ENCODE data around the gene HHIPL2.
"Not testable (repeated sequence)": the region's sequence is repeated elsewhere in the genome, so short reads cannot be mapped to it uniquely, and the experiment has no call there.

Gene HHIPL2

GRCh38 chr1:222539951-222540597 lies 7.8 kb downstream of the HHIPL2 start:
- DNase-seq = no peak

- DNase-seq = no peak
These were observed 12.4 kb downstream of the HHIPL2 start for GRCh38 chr1:222535455-222535854.

DNA sequence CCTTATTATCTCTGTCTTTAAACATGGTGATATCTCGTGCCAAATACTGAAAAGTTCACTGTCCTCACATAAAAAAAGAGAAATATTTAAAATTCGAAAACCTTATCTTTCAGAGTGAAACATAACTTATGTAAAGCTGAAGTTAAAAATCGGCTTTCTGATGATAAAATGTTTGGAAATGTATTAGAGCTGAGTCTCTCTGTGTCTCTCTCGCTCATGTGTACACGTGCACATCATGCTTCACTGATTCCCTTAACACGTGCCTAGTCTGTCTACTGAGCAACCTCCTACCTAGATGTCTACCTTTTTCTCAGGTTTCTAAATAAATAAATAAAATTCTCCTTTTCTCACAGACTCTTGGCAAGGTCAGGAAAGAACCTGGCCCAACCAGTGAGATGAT lies 17.1 kb downstream of the HHIPL2 start:
- no peak for DNase-seq

- DNase-seq = no peak
These were observed 18.0 kb downstream of the HHIPL2 start for GRCh38 chr1:222529916-222530315.

DNA sequence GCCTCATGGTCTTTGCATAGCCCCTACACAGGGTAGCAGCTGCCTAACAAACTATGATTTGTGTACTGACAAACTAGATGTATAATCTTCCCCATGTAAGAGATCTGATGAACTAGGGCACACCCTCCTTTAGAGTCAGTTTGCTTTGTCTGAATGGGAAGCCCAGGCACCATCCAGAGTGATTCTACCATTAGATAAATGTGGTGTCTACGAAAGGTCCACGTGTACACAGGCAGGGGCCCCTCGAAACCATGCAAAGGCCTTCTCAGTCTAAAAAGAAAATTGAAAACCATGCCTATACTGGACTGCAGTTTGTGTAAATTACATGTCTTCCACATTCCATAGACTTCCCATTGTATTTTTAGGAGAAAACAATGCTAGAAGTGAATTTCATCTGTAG lies 18.7 kb downstream of the HHIPL2 start:
- DNase-seq = no peak

DNA sequence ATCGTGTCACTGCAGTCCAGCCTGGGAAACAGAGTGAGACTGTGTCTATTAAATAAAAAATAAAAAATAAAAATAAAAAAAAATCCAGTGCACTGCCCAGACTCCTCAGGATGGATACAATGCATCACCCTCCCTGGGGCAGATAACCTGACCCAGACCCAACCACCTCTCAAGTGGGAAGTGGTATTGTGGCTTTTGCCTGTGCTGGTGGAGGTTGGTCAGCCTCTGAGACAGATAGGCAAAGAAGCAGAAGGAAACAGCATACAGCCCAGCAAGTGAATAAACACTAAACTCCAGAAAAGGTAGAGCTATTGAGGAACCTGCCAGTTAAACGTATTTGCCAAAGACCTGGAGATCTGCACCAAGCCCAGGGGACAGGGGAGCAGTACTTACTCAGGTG lies 22.0 kb downstream of the HHIPL2 start:
- DNase-seq = no peak

DNA sequence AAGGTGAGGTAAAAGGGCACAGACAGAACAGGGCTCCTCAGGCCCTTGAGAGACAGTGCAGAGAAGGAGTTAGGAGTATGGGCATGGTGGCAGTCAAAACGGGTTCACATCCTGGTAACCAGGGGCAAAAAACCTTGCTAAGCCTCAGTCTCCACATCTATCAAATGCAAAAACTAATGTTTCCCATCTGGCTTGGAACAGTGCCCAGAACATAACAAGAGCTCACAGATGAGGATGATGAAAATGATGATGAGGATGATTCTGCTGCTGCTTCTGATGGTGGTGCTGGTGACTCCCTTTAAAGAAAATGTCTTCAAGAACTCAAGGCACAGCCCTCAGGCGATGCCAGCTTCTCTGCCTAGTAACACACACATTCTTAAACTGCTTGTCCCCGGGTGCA lies 24.1 kb downstream of the HHIPL2 start:
- DNase-seq = no peak

- no peak for DNase-seq
These were observed 25.6 kb downstream of the HHIPL2 start for GRCh38 chr1:222522105-222522915.

- no peak for DNase-seq
These were observed 26.4 kb downstream of the HHIPL2 start for GRCh38 chr1:222521299-222522104.

GRCh38 chr1:222489496-222489895 lies 58.4 kb downstream of the HHIPL2 start:
- DNase-seq = not testable (repeated sequence)

DNA sequence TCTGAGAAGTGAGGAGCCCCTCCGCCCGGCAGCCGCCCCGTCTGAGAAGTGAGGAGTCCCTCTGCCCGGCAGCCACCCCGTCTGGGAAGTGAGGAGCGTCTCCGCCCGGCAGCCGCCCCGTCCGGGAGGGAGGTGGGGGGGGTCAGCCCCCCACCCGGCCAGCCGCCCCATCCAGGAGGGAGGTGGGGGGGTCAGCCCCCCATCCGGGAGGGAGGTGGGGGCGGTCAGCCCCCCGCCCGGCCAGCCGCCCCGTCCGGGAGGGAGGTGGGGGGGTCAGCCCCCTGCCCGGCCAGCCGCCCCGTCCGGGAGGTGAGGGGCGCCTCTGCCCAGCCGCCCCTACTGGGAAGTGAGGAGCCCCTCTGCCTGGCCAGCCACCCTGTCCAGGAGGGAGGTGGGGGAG lies 60.1 kb downstream of the HHIPL2 start:
- DNase-seq = not testable (repeated sequence)

DNA sequence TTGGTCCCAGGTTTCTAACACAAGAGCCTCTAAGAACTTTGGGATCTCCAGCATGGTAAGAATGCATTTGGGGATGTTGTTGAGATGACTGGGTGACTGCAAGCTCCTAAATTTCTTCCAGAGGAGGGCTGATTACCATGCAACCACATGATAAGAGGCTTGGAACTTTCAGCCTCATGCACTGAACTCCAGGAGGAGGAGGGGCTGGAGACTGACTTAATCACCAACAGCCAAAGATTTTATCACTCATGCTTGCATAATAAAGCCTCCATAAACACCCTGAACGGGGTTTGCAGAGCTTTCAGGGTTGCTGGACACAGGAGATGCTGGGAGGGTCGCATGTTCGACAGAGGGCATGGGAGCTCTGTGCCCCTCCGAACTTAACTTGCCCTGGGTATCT lies 63.9 kb downstream of the HHIPL2 start:
- not testable (repeated sequence) for DNase-seq

- not testable (repeated sequence) for DNase-seq
These were observed 68.3 kb downstream of the HHIPL2 start for GRCh38 chr1:222479567-222479966.

DNA sequence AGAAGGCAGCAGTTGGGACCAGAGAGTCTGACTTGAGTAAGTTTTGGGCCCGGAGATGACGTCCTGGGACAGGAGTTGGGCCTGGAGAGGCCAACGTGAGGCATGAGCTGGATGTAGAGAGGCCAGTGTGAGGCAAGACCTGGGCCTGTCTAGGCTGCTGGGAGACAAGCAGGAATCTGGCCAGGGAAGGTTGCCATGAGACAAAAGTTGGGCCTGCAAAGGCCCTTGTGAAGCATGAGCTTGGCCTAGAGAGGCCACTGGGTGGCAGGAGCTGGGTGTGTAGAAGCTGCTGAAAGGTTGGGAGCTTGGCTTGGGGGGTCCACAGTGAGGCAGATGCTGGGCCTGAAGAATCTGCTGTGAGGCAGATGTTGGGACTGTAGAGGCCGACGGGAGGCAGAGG lies 71.5 kb downstream of the HHIPL2 start:
- not testable (repeated sequence) for DNase-seq

- not testable (repeated sequence) for DNase-seq
These were observed 74.2 kb downstream of the HHIPL2 start for GRCh38 chr1:222473717-222474116.

DNA sequence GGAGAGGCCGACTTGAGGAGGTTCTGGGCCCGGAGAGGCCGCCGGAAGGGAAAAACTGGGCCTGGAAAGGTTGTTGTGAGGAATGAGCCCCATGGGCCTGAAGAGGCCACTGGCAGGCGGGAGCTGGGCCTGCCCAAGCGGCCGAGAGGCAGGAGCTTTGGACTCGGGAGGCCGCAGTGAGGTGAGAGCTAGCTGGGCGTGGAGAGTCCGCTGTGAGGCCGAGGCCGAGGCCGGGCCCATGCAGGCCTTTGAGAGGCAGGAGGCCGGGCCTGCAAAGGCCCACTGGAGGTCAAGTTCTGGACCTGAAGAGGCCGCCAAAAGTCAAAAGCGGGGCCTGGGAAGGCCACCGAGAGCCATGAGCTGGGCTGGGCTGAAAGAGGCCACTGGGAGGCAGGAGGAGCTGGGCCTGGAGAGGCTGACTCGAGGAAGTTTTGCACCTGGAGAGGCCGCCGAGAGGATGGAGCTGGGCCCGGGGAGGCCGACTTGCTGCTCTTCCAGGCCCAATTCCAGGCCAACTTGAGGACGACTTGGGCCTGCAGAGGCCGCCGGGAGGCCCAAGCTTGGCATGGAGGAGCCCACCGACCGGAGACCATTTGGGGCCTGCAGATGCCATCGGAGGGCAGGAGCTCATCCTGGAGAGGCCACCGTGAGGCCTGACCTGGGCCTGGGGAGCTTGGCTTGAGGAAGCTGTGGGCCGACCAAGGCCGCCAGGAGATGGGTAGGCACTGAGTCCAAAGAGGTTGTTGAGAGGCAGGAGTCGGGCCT lies 74.9 kb downstream of the HHIPL2 start:
- DNase-seq = not testable (repeated sequence)
